OCI-LY3 (cell line): ENCODE results near the gene EGLN1.

Experiments
- H2AFZ ChIP-seq: fragments of 200-600, 300-600 bp; shearing (Covaris generic); 2 replicates; pipeline ENCODE4 v1.6.0; 2014; ENCODE audit warnings: antibody characterized with exemption, low read depth, low read length
- H3K27ac ChIP-seq: fragments of 200-600, 300-600 bp; sonication (generic); 2 replicates; pipeline ENCODE4 v1.5.1; 2014; ENCODE audit warnings: mild to moderate bottlenecking, low read length, moderate library complexity, mixed read lengths
- H3K27me3 ChIP-seq: fragments of 200-600, 300-600 bp; sonication (generic); 2 replicates; pipeline ENCODE4 v1.6.1; 2014; ENCODE audit warnings: low read depth, low read length, mixed read lengths
- H3K36me3 ChIP-seq: fragments of 200-600, 300-600 bp; sonication (generic); replicated peaks from 2 replicates; pipeline ENCODE3; 2014; ENCODE audit warnings: low read depth, low read length, mixed read lengths
- H3K4me1 ChIP-seq: fragments of 300-600, 200-600 bp; sonication (generic); 2 replicates; pipeline ENCODE4 v1.6.1; 2014; ENCODE audit warnings: low read length, mixed read lengths
- H3K4me2 ChIP-seq: fragments of 200-600, 300-600 bp; sonication (generic); 2 replicates; pipeline ENCODE4 v1.6.1; 2014; ENCODE audit warnings: low read length, mixed read lengths
- H3K4me3 ChIP-seq: fragments of 300-600, 200-600 bp; sonication (generic); 2 replicates; pipeline ENCODE4 v1.5.1; 2014; ENCODE audit warnings: antibody characterized with exemption, mild to moderate bottlenecking, low read length, moderate library complexity
- H3K79me2 ChIP-seq: fragments of 300-600, 200-600 bp; shearing (Covaris generic); 2 replicates; pipeline ENCODE4 v1.6.1; 2014; ENCODE audit warnings: mild to moderate bottlenecking, low read length, mixed read lengths
- H3K9ac ChIP-seq: fragments of 300-600, 200-600 bp; shearing (Covaris generic); 2 replicates; pipeline ENCODE4 v1.6.0; 2014; ENCODE audit warnings: mild to moderate bottlenecking, low read length, moderate library complexity
- H3K9me3 ChIP-seq: fragments of 200-600, 300-600 bp; shearing (Covaris generic); 2 replicates; pipeline ENCODE4 v1.6.1; 2014; ENCODE audit warnings: low read length, mixed read lengths; ENCODE audit not compliant: insufficient read depth
- H4K20me1 ChIP-seq: fragments of 200-600, 300-600 bp; sonication (generic); 2 replicates; pipeline ENCODE4 v1.6.1; 2016; ENCODE audit warnings: low read length, mixed read lengths; ENCODE audit not compliant: insufficient read depth
- EZH2phosphoT487 ChIP-seq: fragments of 200-600 bp; shearing (Covaris generic); IDR thresholded peaks from 2 replicates; pipeline ENCODE4 v1.6.1; 2018; ENCODE audit warnings: antibody characterized with exemption, mixed run types, low read depth
- TF ChIP-seq, protein P1 (sequence below): fragments of 200-600, 300-600 bp; sonication (generic); IDR thresholded peaks from 2 replicates; pipeline ENCODE4 v1.5.1; 2014; ENCODE audit warnings: antibody characterized with exemption, low read length, low read depth

The EGLN1 gene

DNA sequence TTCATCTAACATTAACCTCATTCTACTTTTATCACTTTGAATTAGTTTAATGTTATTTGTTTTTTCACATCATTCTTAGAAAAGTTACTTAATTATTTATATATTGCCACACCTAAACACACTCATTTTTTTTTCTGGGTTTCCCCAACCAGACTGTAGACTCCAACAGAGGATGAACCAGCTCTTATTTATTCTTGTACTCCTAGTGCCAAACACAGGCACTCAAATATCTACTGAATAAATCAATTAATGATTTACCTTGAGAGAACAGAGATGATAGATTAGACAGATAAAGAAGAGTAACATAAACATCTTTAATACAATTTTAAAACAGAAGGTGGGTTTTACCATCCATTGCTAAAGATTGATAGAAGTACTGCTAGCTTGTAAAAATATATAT, 35.6 kb downstream of the EGLN1 start:
- TF ChIP-seq, protein P1, sequence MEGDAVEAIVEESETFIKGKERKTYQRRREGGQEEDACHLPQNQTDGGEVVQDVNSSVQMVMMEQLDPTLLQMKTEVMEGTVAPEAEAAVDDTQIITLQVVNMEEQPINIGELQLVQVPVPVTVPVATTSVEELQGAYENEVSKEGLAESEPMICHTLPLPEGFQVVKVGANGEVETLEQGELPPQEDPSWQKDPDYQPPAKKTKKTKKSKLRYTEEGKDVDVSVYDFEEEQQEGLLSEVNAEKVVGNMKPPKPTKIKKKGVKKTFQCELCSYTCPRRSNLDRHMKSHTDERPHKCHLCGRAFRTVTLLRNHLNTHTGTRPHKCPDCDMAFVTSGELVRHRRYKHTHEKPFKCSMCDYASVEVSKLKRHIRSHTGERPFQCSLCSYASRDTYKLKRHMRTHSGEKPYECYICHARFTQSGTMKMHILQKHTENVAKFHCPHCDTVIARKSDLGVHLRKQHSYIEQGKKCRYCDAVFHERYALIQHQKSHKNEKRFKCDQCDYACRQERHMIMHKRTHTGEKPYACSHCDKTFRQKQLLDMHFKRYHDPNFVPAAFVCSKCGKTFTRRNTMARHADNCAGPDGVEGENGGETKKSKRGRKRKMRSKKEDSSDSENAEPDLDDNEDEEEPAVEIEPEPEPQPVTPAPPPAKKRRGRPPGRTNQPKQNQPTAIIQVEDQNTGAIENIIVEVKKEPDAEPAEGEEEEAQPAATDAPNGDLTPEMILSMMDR: no peak
- no peak for TF ChIP-seq EZH2phosphoT487
- H3K4me1 ChIP-seq: peaks cover 7% of the 10 kb centered on the region
- peaks cover 10% of the 10 kb centered on the region for H3K36me3 ChIP-seq
- H3K4me2 ChIP-seq: no peak overlapping the region
- no peak overlapping the region for H3K4me3 ChIP-seq
- peaks cover 95% of the 10 kb centered on the region for H4K20me1 ChIP-seq
- no peak overlapping the region for H3K9ac ChIP-seq
- H3K27me3 ChIP-seq: no peaks in the 10 kb centered on the region
- H3K27ac ChIP-seq: no peak overlapping the region
- peaks cover 81% of the 10 kb centered on the region for H3K79me2 ChIP-seq
- no peaks in the 10 kb centered on the region for H3K9me3 ChIP-seq
- H2AFZ ChIP-seq: no peak overlapping the region

DNA sequence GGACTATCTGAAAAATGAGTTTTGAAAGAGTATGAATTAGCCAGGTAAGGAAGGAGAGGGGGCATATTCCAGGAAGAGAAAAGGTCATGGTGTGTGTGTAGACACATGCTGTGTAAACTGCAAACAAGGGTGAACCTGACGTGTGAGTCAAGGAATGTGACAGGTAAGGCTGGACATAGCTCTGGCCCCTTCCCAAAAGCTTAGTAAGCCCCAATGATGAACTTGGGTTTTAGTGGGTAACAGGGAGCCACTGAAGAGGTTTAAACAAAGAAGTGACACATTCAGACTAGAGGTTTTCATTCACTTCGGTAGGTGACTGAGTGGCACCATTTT, 36.7 kb downstream of the EGLN1 start:
- peaks cover 78% of the 10 kb centered on the region for H3K79me2 ChIP-seq
- no peak overlapping the region for H2AFZ ChIP-seq
- TF ChIP-seq EZH2phosphoT487: no peak
- TF ChIP-seq, protein P1: no peak
- H3K4me1 ChIP-seq: peaks cover 6% of the 10 kb centered on the region
- H3K9me3 ChIP-seq: no peaks in the 10 kb centered on the region
- peaks cover 96% of the 10 kb centered on the region for H4K20me1 ChIP-seq
- no peaks in the 10 kb centered on the region for H3K27me3 ChIP-seq
- H3K4me3 ChIP-seq: no peak overlapping the region
- H3K27ac ChIP-seq: no peak overlapping the region
- H3K36me3 ChIP-seq: peaks cover 10% of the 10 kb centered on the region
- no peak overlapping the region for H3K4me2 ChIP-seq
- H3K9ac ChIP-seq: no peak overlapping the region

DNA sequence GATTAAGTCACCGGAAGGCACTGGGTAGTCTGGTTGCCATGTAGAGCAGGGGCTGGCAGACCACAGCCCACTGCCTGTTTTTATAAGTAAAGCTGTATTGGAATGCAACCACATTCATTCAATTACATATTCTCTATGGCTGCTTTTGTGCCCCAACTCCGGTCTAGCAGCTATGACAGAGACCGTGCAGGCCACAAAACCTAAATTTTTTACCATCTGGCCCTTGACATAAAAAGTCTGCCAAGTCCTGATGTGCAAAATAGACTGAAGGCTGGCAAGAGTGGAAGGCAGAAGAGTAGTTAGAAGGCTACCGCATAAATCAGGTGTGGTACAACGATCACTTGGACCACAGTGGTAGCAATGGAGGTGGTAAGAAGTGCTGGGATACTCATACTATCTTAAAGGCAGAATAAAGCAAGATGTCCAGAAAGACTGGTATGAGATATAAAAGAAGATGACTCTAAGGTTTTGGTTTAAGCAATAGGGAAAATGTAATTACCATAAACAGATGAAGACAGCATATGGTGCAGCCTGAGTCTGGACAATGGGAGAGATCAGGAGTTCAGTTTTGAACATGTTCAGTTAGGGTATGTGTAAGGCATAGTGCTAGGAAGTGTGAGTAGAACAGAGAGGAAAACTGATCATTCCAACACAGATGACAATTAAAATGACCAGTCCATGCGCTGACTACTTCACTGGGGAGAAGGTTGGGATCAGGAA, 37.2 kb downstream of the EGLN1 start:
- peaks cover 10% of the 10 kb centered on the region for H3K36me3 ChIP-seq
- TF ChIP-seq EZH2phosphoT487: no peak
- H3K27me3 ChIP-seq: no peaks in the 10 kb centered on the region
- peaks cover 75% of the 10 kb centered on the region for H3K79me2 ChIP-seq
- no peak overlapping the region for H3K4me2 ChIP-seq
- H3K9ac ChIP-seq: no peak overlapping the region
- peaks cover 94% of the 10 kb centered on the region for H4K20me1 ChIP-seq
- no peak overlapping the region for H3K4me3 ChIP-seq
- no peak overlapping the region for H2AFZ ChIP-seq
- H3K9me3 ChIP-seq: no peaks in the 10 kb centered on the region
- H3K4me1 ChIP-seq: peaks cover under 1% of the 10 kb centered on the region
- H3K27ac ChIP-seq: no peak overlapping the region

DNA sequence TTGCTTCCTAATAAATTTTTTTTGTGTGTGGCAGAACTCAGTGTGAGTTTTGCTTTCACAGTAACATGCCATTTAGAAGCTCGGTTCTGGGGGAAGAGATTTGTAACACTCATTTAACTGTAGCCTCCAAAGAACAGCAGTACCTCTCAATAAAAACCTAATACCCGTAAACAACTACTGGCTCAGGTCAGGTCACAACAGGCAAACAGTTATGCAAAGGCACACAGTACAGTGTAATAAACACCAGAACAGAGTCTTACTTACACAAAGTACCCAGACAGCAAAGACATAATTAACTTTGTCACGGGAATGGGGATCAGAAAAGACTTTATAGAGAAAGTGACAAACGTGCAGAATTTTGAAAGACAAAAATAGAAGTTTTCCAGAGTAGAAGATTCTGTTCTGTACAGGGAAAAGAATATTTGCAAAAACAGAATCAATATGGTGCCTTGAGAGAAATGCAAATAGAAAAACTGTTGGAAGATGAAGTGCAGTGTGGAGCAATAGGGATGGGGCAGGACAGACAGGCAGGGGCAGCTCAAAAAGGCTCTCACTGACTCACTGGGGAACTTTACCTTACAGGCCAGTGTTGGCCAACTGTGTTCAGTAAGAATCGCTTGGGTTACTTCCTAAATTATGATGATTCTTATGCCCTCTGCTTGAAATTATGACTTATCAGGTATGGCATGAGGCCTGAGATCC, 38.8 kb downstream of the EGLN1 start:
- no peak overlapping the region for H2AFZ ChIP-seq
- no peaks in the 10 kb centered on the region for H3K4me1 ChIP-seq
- H3K79me2 ChIP-seq: peaks cover 76% of the 10 kb centered on the region
- no peak overlapping the region for H3K4me2 ChIP-seq
- no peaks in the 10 kb centered on the region for H3K27me3 ChIP-seq
- TF ChIP-seq, protein P1: no peak
- TF ChIP-seq EZH2phosphoT487: no peak
- H3K27ac ChIP-seq: no peak overlapping the region
- H4K20me1 ChIP-seq: peaks cover 95% of the 10 kb centered on the region
- H3K9ac ChIP-seq: no peak overlapping the region
- no peak overlapping the region for H3K4me3 ChIP-seq
- H3K9me3 ChIP-seq: no peaks in the 10 kb centered on the region
- H3K36me3 ChIP-seq: peaks cover 3% of the 10 kb centered on the region
